HG02981 (cell line): ENCODE measurements around the gene TANGO2.

Source experiments
- ATAC-seq: cut with Tn5 transposase; IDR thresholded peaks from one replicate; pipeline ENCODE4 v1.9.1; 2021; ENCODE audit warnings: mild to moderate bottlenecking, moderate library complexity; ENCODE audit not compliant: unreplicated experiment

The TANGO2 gene

GRCh38 chr22:20083157-20083890 is 62.4 kb downstream of the TANGO2 start:
- ATAC-seq: no peak

GRCh38 chr22:20083891-20084546 is 63.1 kb downstream of the TANGO2 start:
- no peak for ATAC-seq

- no peak for ATAC-seq
These were observed 63.9 kb downstream of the TANGO2 start for GRCh38 chr22:20084547-20085413.

GRCh38 chr22:20085651-20086050 is 64.7 kb downstream of the TANGO2 start:
- no peak for ATAC-seq

- no peak for ATAC-seq
These were observed 65.2 kb downstream of the TANGO2 start for GRCh38 chr22:20086101-20086599.

- ATAC-seq: no peak
These were observed 65.9 kb downstream of the TANGO2 start for GRCh38 chr22:20086763-20087162.

- ATAC-seq: no peak
These were observed 66.7 kb downstream of the TANGO2 start for GRCh38 chr22:20087319-20088262.

GRCh38 chr22:20088263-20088648 is 67.3 kb downstream of the TANGO2 start:
- no peak for ATAC-seq

- no peak for ATAC-seq
These were observed 68.5 kb downstream of the TANGO2 start for GRCh38 chr22:20089226-20089976.

GRCh38 chr22:20089977-20090729 is 69.2 kb downstream of the TANGO2 start:
- ATAC-seq: no peak

- ATAC-seq: no peak
These were observed 69.9 kb downstream of the TANGO2 start for GRCh38 chr22:20090730-20091240.

GRCh38 chr22:20091690-20092476 is 71.0 kb downstream of the TANGO2 start:
- no peak for ATAC-seq

GRCh38 chr22:20092477-20092854 is 71.6 kb downstream of the TANGO2 start:
- no peak for ATAC-seq

GRCh38 chr22:20093418-20094196 is 72.7 kb downstream of the TANGO2 start:
- ATAC-seq: no peak

- no peak for ATAC-seq
These were observed 73.4 kb downstream of the TANGO2 start for GRCh38 chr22:20094197-20094807.

GRCh38 chr22:20095521-20095920 is 74.6 kb downstream of the TANGO2 start:
- no peak for ATAC-seq
